Spinal cord (tissue), 10 donors: ENCODE measurements around the gene GOLPH3. TPM values are rescaled to one million over a fixed set of nuclear protein-coding genes. Genes with fewer than 3 reads are reported as not detected.
A peak's percentile ranks its signal among the peaks of the same experiment; 100 is the strongest.
"Not testable (repeated sequence)": the region's sequence is repeated elsewhere in the genome, so short reads cannot be mapped to it uniquely, and the experiment has no call there.

Source experiments
- DNase-seq, 6 donors: peaks; one replicate each; pipeline versions ENCODE4 v3.0.0 to v3.0.0-alpha.2; 2013 to 2015; ENCODE audit warnings: low spot score in 6 of 6, low read depth in 4 of 6
- H3K27ac ChIP-seq: one replicate; pipeline ENCODE4 v1.5.1; 2013; ENCODE audit warnings: low read depth, low read length, control low read depth
- H3K27me3 ChIP-seq: one replicate; pipeline ENCODE4 v1.6.1; 2013; ENCODE audit warnings: low read length; ENCODE audit not compliant: control insufficient read depth, insufficient read depth
- H3K36me3 ChIP-seq: one replicate; pipeline ENCODE4 v1.6.1; 2013; ENCODE audit warnings: low read length; ENCODE audit not compliant: control insufficient read depth, insufficient read depth
- H3K4me1 ChIP-seq: one replicate; pipeline ENCODE4 v1.6.1; 2013; ENCODE audit warnings: low read length; ENCODE audit not compliant: control insufficient read depth, insufficient read depth
- H3K4me3 ChIP-seq: one replicate; pipeline ENCODE4 v1.5.1; 2013; ENCODE audit warnings: low read depth, low read length, control low read depth
- H3K9me3 ChIP-seq: one replicate; pipeline ENCODE4 v1.6.1; 2013; ENCODE audit warnings: low read length; ENCODE audit not compliant: control insufficient read depth, insufficient read depth
- WGBS: methylation state at CpG from one replicate; pipeline ENCODE4 v1.1.5; 2013; ENCODE audit warnings: missing lambda C conversion rate; ENCODE audit not compliant: insufficient coverage; 5-methylcytosine and 5-hydroxymethylcytosine counted together
- long read RNA-seq, 4 donors: transcript quantifications; one replicate each; lab custom pipeline, GENCODE V29; 2026
- polyA plus RNA-seq, 2 donors: library from polyadenylated mRNA; unstranded; fragments of 120-200 nt; gene quantifications; one replicate each; pipeline ENCODE4 v1.2.1, GENCODE V29; 2013; ENCODE audit not compliant: insufficient read length in 2 of 2
- total RNA-seq, 2 donors: library from RNA; depleted of rRNA in 1 of 2; stranded (reverse); fragments of 120-200 nt in 1 of 2; fragments of >200 nt in 1 of 2; gene quantifications; one replicate each; pipeline versions ENCODE4 v1.2.3 to v1.2.4, GENCODE V29; 2013 to 2014
- donor health status: healthy.

The GOLPH3 gene
- total RNA-seq (10 to 100 TPM; 54.8 to 56.0 TPM), polyA plus RNA-seq (10 to 100 TPM; 65.5 to 74.8 TPM)
- long read RNA-seq, donor 1, transcript GOLPH3-201 (4 exons, 2,721 nt) = major isoform, 22 of 22 reads
- long read RNA-seq, donor 1, partial matches to known transcripts = 0 of 22 reads
- long read RNA-seq, donor 1, other reads (novel, unspliced or antisense) = 0 of 22 reads
- long read RNA-seq, donor 2, transcript GOLPH3-201 (4 exons, 2,721 nt) = major isoform, 8 of 8 reads
- long read RNA-seq, donor 2, partial matches to known transcripts = 0 of 8 reads
- long read RNA-seq, donor 2, other reads (novel, unspliced or antisense) = 0 of 8 reads
- long read RNA-seq, donor 3, transcript GOLPH3-201 (4 exons, 2,721 nt) = major isoform, 19 of 19 reads
- long read RNA-seq, donor 3, partial matches to known transcripts = 0 of 19 reads
- long read RNA-seq, donor 3, other reads (novel, unspliced or antisense) = 0 of 19 reads
- long read RNA-seq, donor 4, transcript GOLPH3-201 (4 exons, 2,721 nt) = major isoform, 29 of 29 reads
- long read RNA-seq, donor 4, partial matches to known transcripts = 0 of 29 reads
- long read RNA-seq, donor 4, other reads (novel, unspliced or antisense) = 0 of 29 reads

- peak within 1 kb of the TSS; percentile 98 for H3K27ac ChIP-seq
- peaks cover 5% of the 10 kb centered on the region for H3K4me1 ChIP-seq
- H3K9me3 ChIP-seq = no peaks in the 10 kb centered on the region
- peaks cover 4% of the 10 kb centered on the region for H3K36me3 ChIP-seq
- peak; percentile 68 to 97 (median 82) for DNase-seq
- WGBS = 0% methylated on average over 84 of the region's 85 CpGs
- no peaks in the 10 kb centered on the region for H3K27me3 ChIP-seq
- peak within 1 kb of the TSS; percentile 85 for H3K4me3 ChIP-seq
These were observed at the start of gene GOLPH3 for GRCh38 chr5:32174011-32174870. GOLPH3 (minus strand) TSS chr5:32174319; CDS start chr5:32174034, 285 bp downstream.

- Histone ChIP-seq H3K9me3 (no peaks in the 10 kb centered on the region), H3K27ac (no peak overlapping the region), H3K36me3 (peaks cover 2% of the 10 kb centered on the region), H3K27me3 (no peaks in the 10 kb centered on the region), H3K4me1 (peaks cover 6% of the 10 kb centered on the region), H3K4me3 (no peak overlapping the region)
- 100% methylated on average over 1 of the region's 5 CpGs for WGBS
- DNase-seq = no peak
These were observed 48.8 kb upstream of the GOLPH3 start for GRCh38 chr5:32222723-32223470.

- H3K27ac ChIP-seq = peak overlapping the region; percentile 88
- no peaks in the 10 kb centered on the region for H3K36me3 ChIP-seq
- WGBS = 36% methylated on average over 10 of the region's 12 CpGs
- H3K27me3 ChIP-seq = no peaks in the 10 kb centered on the region
- peaks cover 13% of the 10 kb centered on the region for H3K4me1 ChIP-seq
- H3K4me3 ChIP-seq = no peak overlapping the region
- peak in 5 of 6 donors; percentile 35 to 80 (median 44) for DNase-seq
- H3K9me3 ChIP-seq = no peaks in the 10 kb centered on the region
These were observed 43.8 kb upstream of the GOLPH3 start for GRCh38 chr5:32217886-32218396.

DNA sequence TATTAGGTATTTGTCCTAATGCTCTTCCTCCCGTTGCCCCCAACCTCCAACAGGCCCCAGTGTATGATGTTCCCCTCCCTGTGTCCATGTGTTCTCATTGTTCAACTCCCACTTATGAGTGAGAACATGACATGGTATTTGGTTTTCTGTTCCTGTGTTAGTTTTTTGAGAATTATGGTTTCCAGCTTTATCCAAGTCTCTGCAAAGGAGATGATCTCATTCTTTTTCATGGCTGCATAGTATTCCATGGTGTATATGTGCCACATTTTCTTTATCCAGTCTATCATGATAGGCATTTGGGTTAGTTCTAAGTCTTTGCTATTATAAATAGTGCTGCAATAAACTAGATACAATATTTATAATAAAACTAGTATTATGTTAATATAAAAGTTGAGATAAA lies 40.2 kb upstream of the GOLPH3 start:
- no CpG with 5 or more reads among the region's 1 CpG for WGBS
- not testable (repeated sequence) for H3K27me3 ChIP-seq

GRCh38 chr5:32210151-32210550 lies 36.0 kb upstream of the GOLPH3 start:
- no peak for DNase-seq
- H3K27ac ChIP-seq = no peak overlapping the region
- H3K36me3 ChIP-seq = no peaks in the 10 kb centered on the region
- H3K4me1 ChIP-seq = no peaks in the 10 kb centered on the region
- no peaks in the 10 kb centered on the region for H3K27me3 ChIP-seq
- H3K4me3 ChIP-seq = no peak overlapping the region
- H3K9me3 ChIP-seq = no peaks in the 10 kb centered on the region
- WGBS = 36% methylated on average over 1 of the region's 3 CpGs

More for the DNA sequence above, 40.2 kb upstream of the GOLPH3 start:
- DNase-seq, H3K27ac ChIP-seq, H3K9me3 ChIP-seq, H3K4me3 ChIP-seq, H3K36me3 ChIP-seq: not testable (repeated sequence)
- peaks cover 13% of the 10 kb centered on the region for H3K4me1 ChIP-seq

DNA sequence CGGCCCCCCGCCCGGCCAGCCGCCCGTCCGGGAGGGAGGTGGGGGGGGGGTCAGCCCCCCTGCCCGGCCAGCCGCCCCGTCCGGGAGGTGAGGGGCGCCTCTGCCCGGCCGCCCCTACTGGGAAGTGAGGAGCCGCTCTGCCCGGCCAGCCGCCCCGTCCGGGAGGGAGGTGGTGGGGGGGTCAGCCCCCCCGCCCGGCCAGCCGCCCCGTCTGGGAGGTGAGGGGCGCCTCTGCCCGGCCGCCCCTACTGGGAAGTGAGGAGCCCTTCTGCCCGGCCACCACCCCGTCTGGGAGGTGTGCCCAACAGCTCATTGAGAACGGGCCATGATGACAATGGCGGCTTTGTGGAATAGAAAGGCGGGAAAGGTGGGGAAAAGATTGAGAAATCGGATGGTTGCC lies 34.7 kb upstream of the GOLPH3 start:
- H3K4me3 ChIP-seq, H3K9me3 ChIP-seq, DNase-seq, H3K4me1 ChIP-seq, H3K36me3 ChIP-seq, H3K27ac ChIP-seq, H3K27me3 ChIP-seq: not testable (repeated sequence)
- no CpG with 5 or more reads among the region's 31 CpGs for WGBS

- Histone ChIP-seq H3K4me3 (no peak overlapping the region), H3K27ac (no peak overlapping the region)
- 100% methylated on average over 1 of the region's 4 CpGs for WGBS
These were observed 33.2 kb upstream of the GOLPH3 start for GRCh38 chr5:32207355-32207634.

DNA sequence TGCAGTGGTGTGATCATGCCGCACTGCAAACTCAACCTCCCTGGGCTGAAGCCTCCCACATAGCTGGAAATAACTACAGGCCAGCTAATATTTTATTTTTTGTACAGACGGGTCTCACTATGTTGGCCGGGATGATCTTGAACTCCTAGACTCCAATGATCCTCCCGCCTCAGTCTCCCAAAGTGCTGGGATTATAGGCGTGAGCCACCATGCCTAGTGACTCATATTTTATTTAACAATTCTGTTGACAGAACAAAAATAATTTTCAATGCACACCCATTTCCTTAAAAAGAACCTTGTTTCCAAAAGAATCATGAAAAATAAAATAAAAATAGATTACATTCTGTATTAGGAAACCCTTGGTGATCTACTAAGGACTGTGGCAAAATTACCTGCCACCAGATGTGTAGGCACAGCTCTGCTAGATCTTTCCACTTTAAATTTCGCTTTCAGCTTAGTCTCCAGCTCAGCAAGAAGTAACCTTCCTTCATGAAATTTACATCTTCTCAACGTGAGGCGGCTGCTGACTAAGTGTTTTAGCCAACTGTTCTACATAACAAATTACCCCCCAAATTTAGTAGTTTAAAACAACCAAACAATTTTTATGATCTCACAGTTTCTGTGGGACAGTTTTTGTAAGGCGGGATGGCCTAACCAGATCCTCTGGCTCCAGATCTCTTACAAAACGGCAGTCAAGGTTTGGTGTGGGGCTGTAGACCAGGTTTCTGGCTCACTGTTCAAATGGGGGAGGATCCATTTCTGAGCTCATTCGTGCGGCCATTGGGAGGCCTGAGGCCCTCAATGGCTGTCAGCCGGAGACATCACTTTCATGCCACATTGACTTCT lies 32.6 kb upstream of the GOLPH3 start:
- Histone ChIP-seq H3K4me3 (no peak overlapping the region), H3K27ac (no peak overlapping the region), H3K9me3 (no peaks in the 10 kb centered on the region), H3K36me3 (no peaks in the 10 kb centered on the region), H3K27me3 (no peaks in the 10 kb centered on the region), H3K4me1 (no peaks in the 10 kb centered on the region)
- DNase-seq = no peak
- 95% methylated on average over 8 of the region's 13 CpGs for WGBS

More at GRCh38 chr5:32207355-32207634, 33.2 kb upstream of the GOLPH3 start:
- DNase-seq = no peak
- no peaks in the 10 kb centered on the region for H3K36me3 ChIP-seq
- no peaks in the 10 kb centered on the region for H3K4me1 ChIP-seq
- H3K27me3 ChIP-seq = no peaks in the 10 kb centered on the region
- H3K9me3 ChIP-seq = no peaks in the 10 kb centered on the region
